ENCODE measurements around the gene RAPGEF1. TPM values are rescaled to one million over a fixed set of nuclear protein-coding genes. Genes with fewer than 3 reads are reported as not detected.
A peak's percentile ranks its signal among the peaks of the same experiment; 100 is the strongest.

RAPGEF1 gene
- total and polyA plus RNA-seq, 2 donors (not counting 1 experiment from before 2014, with no cell fraction given) = 33.3 to 42.8 TPM

- Histone ChIP-seq H3K27me3 (ENCODE audit: control insufficient read depth, insufficient read depth, low read length) (no peaks in the 10 kb centered on the region), H3K79me2 (ENCODE audit: control insufficient read depth, insufficient read depth, low read length) (no peaks in the 10 kb centered on the region), H4K20me1 (ENCODE audit: control insufficient read depth, extremely low read depth, insufficient read depth, low read length) (no peaks in the 10 kb centered on the region), H2AFZ (ENCODE audit: low read length) (no peak overlapping the region), H3K9me3 (ENCODE audit: control insufficient read depth, insufficient read depth, low read depth, low read length) (no peaks in the 10 kb centered on the region), H3K9ac (ENCODE audit: insufficient read depth, low read length) (no peak overlapping the region), H3K4me1 (ENCODE audit: control insufficient read depth, extremely low read depth, insufficient read depth, low read length) (peaks cover 11% of the 10 kb centered on the region), H3K4me2 (ENCODE audit: extremely low read depth, insufficient read depth, low read length) (no peak overlapping the region), H3K27ac (ENCODE audit: insufficient read depth, low read length) (no peak overlapping the region), H3K36me3 (ENCODE audit: control insufficient read depth, insufficient read depth, low read length) (peaks cover 3% of the 10 kb centered on the region), H3K4me3 (replicated peaks in 1 of 4; ENCODE audit: control extremely low read depth in 1 of 4, insufficient read depth in 1 of 4, low read depth in 3 of 4, low read length in 4 of 4) (no peak overlapping the region)
- TF ChIP-seq EZH2 (IDR thresholded peaks at IDR 0.05; ENCODE audit: low read length, missing control alignments) = no peak
- TF ChIP-seq, protein P1, sequence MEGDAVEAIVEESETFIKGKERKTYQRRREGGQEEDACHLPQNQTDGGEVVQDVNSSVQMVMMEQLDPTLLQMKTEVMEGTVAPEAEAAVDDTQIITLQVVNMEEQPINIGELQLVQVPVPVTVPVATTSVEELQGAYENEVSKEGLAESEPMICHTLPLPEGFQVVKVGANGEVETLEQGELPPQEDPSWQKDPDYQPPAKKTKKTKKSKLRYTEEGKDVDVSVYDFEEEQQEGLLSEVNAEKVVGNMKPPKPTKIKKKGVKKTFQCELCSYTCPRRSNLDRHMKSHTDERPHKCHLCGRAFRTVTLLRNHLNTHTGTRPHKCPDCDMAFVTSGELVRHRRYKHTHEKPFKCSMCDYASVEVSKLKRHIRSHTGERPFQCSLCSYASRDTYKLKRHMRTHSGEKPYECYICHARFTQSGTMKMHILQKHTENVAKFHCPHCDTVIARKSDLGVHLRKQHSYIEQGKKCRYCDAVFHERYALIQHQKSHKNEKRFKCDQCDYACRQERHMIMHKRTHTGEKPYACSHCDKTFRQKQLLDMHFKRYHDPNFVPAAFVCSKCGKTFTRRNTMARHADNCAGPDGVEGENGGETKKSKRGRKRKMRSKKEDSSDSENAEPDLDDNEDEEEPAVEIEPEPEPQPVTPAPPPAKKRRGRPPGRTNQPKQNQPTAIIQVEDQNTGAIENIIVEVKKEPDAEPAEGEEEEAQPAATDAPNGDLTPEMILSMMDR (conservative IDR thresholded peaks at IDR 0.05 in 1 of 2, IDR thresholded peaks at IDR 0.05 in 1 of 2; ENCODE audit: low read depth in 1 of 2, low read length in 2 of 2) = no peak
- DNase-seq (ENCODE audit: low read depth in 2 of 2) = no peak
These were observed 103.3 kb downstream of the RAPGEF1 start for GRCh38 chr9:131636593-131636992.

DNA sequence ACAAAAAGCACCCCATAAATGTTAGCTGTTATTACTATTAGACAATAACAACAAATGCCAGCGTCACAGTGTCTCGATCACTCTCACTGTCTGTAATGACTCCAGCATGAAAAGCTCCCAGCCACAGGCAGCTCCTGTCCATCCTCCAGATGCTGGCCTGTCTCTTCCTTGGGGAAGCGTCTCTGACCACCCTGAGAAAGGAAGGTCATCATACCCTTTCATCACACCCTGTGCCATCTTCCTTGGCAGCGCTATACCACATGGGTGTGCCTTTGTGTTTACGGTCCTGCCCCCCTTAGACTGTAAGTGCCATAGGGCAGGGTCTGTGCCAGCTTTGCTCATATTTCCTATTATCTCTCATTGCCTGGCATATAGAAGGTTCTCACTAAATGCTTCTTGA is 104.0 kb downstream of the RAPGEF1 start:
- Histone ChIP-seq H3K4me3 (replicated peaks in 1 of 4; ENCODE audit: control extremely low read depth in 1 of 4, insufficient read depth in 1 of 4, low read depth in 3 of 4, low read length in 4 of 4) (no peak overlapping the region), H3K4me2 (ENCODE audit: extremely low read depth, insufficient read depth, low read length) (no peak overlapping the region), H4K20me1 (ENCODE audit: control insufficient read depth, extremely low read depth, insufficient read depth, low read length) (no peaks in the 10 kb centered on the region), H3K9ac (ENCODE audit: insufficient read depth, low read length) (no peak overlapping the region), H2AFZ (ENCODE audit: low read length) (no peak overlapping the region), H3K4me1 (ENCODE audit: control insufficient read depth, extremely low read depth, insufficient read depth, low read length) (peaks cover 11% of the 10 kb centered on the region), H3K79me2 (ENCODE audit: control insufficient read depth, insufficient read depth, low read length) (no peaks in the 10 kb centered on the region), H3K9me3 (ENCODE audit: control insufficient read depth, insufficient read depth, low read depth, low read length) (no peaks in the 10 kb centered on the region), H3K27me3 (ENCODE audit: control insufficient read depth, insufficient read depth, low read length) (no peaks in the 10 kb centered on the region), H3K27ac (ENCODE audit: insufficient read depth, low read length) (peak overlapping the region; percentile 18), H3K36me3 (ENCODE audit: control insufficient read depth, insufficient read depth, low read length) (peaks cover 3% of the 10 kb centered on the region)
- TF ChIP-seq, protein P1 (conservative IDR thresholded peaks at IDR 0.05 in 1 of 2, IDR thresholded peaks at IDR 0.05 in 1 of 2; ENCODE audit: low read depth in 1 of 2, low read length in 2 of 2) = no peak
- no peak for TF ChIP-seq EZH2 (IDR thresholded peaks at IDR 0.05; ENCODE audit: low read length, missing control alignments)
- DNase-seq (ENCODE audit: low read depth in 2 of 2) = no peak

GRCh38 chr9:131635285-131635684 is 104.6 kb downstream of the RAPGEF1 start:
- Histone ChIP-seq H3K4me2 (ENCODE audit: extremely low read depth, insufficient read depth, low read length) (no peak overlapping the region), H3K9ac (ENCODE audit: insufficient read depth, low read length) (no peak overlapping the region), H3K36me3 (ENCODE audit: control insufficient read depth, insufficient read depth, low read length) (peaks cover 3% of the 10 kb centered on the region), H2AFZ (ENCODE audit: low read length) (no peak overlapping the region), H4K20me1 (ENCODE audit: control insufficient read depth, extremely low read depth, insufficient read depth, low read length) (no peaks in the 10 kb centered on the region), H3K4me1 (ENCODE audit: control insufficient read depth, extremely low read depth, insufficient read depth, low read length) (peaks cover 11% of the 10 kb centered on the region), H3K27ac (ENCODE audit: insufficient read depth, low read length) (peak overlapping the region; percentile 69), H3K79me2 (ENCODE audit: control insufficient read depth, insufficient read depth, low read length) (no peaks in the 10 kb centered on the region), H3K4me3 (replicated peaks in 1 of 4; ENCODE audit: control extremely low read depth in 1 of 4, insufficient read depth in 1 of 4, low read depth in 3 of 4, low read length in 4 of 4) (no peak overlapping the region), H3K27me3 (ENCODE audit: control insufficient read depth, insufficient read depth, low read length) (no peaks in the 10 kb centered on the region), H3K9me3 (ENCODE audit: control insufficient read depth, insufficient read depth, low read depth, low read length) (no peaks in the 10 kb centered on the region)
- TF ChIP-seq EZH2 (IDR thresholded peaks at IDR 0.05; ENCODE audit: low read length, missing control alignments) = no peak
- TF ChIP-seq, protein P1 (conservative IDR thresholded peaks at IDR 0.05 in 1 of 2, IDR thresholded peaks at IDR 0.05 in 1 of 2; ENCODE audit: low read depth in 1 of 2, low read length in 2 of 2) = peak in 1 of 2 donors; percentile 13
- peak; percentile 96 to 98 for DNase-seq (ENCODE audit: low read depth in 2 of 2)

All from fibroblast of lung (primary cell).